ENCODE results near the gene GTSE1.

DNA sequence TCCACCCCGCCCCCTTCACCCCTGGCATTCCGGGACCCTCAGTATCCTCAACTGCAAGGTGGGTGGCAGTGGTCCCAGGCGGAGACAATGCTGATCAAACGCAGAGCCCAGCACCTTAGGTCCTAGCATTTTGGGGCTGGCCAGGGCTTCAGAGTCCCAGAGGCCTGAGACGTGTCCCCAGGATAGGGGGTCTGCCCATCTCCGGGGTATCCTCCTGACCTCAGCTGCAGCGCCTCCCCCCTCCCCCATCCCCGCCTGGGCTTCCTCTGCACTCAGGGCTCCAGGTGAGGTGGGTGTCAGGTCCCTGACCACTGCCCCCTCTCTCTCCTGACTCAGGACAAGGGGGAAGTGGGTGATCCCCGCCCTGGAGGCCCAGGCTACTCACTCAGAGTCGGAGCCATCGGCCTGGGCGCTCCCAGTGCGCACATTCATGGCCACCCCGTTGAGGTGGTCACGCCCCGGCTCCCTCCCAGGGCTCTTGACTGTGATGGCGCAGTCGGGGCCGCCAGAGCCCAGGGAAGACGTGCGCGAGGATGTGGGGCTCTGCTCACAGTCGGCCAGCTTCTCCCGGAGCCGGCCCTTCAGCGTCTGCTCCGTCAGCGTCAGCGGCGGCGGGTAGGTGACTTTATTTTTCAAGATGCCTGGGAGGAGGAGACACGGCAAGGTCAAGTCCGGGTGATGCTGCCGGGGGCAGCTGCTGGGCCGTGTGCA, 67.1 kb downstream of the GTSE1 start:
- TF ChIP-seq POLR2A (IDR thresholded peaks at IDR 0.05; ENCODE audit: low read length) (no peak), GATA1 (IDR thresholded peaks at IDR 0.05; ENCODE audit: low read depth, low read length) (no peak)

Measured in erythroblast (primary cell).